OCI-LY3 (cell line): ENCODE measurements around the gene JAZF1.

ENCODE experiments used
- CTCF ChIP-seq: fragments of 200-600, 300-600 bp; sonication (generic); IDR thresholded peaks from 2 replicates; pipeline ENCODE4 v1.5.1; 2014; ENCODE audit warnings: antibody characterized with exemption, low read length, low read depth
- EZH2phosphoT487 ChIP-seq: fragments of 200-600 bp; shearing (Covaris generic); IDR thresholded peaks from 2 replicates; pipeline ENCODE4 v1.6.1; 2018; ENCODE audit warnings: antibody characterized with exemption, mixed run types, low read depth

GRCh38 chr7:28110427-28111012 lies 70.1 kb downstream of the JAZF1 start:
- TF ChIP-seq CTCF (no peak), EZH2phosphoT487 (no peak)
